Colonic mucosa (tissue), 4 donors: Measurements from ENCODE around the gene MEIOSIN. TPM values are rescaled to one million over a fixed set of nuclear protein-coding genes. Genes with fewer than 3 reads are reported as not detected.

Source experiments
- DNase-seq: peaks from one replicate; pipeline ENCODE4 v3.0.0-alpha.2; 2020
- H3K27ac ChIP-seq: fragments of 200-600 bp; one replicate; pipeline ENCODE4 v1.8.0; 2021
- H3K27me3 ChIP-seq: fragments of 200-600 bp; one replicate; pipeline ENCODE4 v1.8.0; 2021
- H3K36me3 ChIP-seq: fragments of 200-600 bp; one replicate; pipeline ENCODE4 v1.8.0; 2021
- H3K4me1 ChIP-seq: fragments of 200-600 bp; one replicate; pipeline ENCODE4 v1.8.0; 2021; ENCODE audit warnings: mild to moderate bottlenecking
- H3K4me3 ChIP-seq: fragments of 200-600 bp; one replicate; pipeline ENCODE4 v1.8.0; 2021
- H3K9ac ChIP-seq, 2 donors: one replicate each; pipeline ENCODE4 v1.7.0; 2013; ENCODE audit warnings: control low read depth in 2 of 2, low read depth in 2 of 2, low read length in 2 of 2
- H3K9me3 ChIP-seq: fragments of 200-600 bp; one replicate; pipeline ENCODE4 v1.8.0; 2021
- intact Hi-C: fragments of 100-400 bp; cut with DNase I; formaldehyde crosslinking; loops from one replicate; pipeline ENCODE4 v1.14.1; 2022
- total RNA-seq, 2 donors: library from RNA; stranded (reverse); fragmentation: NEBNext Ultra II Directional in 1 of 2; extraction: Animal tissue kit (Norgen Biotek cat#: 25700) in 1 of 2; gene quantifications; one replicate each; pipeline ENCODE4 v1.2.1, GENCODE V29; 2021
- TF ChIP-seq, protein P1 (sequence below): fragments of 200-600 bp; IDR thresholded peaks from one replicate; pipeline ENCODE4 v1.8.0; 2022; ENCODE audit warnings: antibody characterized with exemption, mild to moderate bottlenecking
- donor health status: healthy.
- donor health status: DM: no; HTN: no; CAD: no.
- donor health status: DM: no; HTN: no; CAD: no.

MEIOSIN gene
- total RNA-seq, 2 donors from 2014 or later, result not detected

DNA sequence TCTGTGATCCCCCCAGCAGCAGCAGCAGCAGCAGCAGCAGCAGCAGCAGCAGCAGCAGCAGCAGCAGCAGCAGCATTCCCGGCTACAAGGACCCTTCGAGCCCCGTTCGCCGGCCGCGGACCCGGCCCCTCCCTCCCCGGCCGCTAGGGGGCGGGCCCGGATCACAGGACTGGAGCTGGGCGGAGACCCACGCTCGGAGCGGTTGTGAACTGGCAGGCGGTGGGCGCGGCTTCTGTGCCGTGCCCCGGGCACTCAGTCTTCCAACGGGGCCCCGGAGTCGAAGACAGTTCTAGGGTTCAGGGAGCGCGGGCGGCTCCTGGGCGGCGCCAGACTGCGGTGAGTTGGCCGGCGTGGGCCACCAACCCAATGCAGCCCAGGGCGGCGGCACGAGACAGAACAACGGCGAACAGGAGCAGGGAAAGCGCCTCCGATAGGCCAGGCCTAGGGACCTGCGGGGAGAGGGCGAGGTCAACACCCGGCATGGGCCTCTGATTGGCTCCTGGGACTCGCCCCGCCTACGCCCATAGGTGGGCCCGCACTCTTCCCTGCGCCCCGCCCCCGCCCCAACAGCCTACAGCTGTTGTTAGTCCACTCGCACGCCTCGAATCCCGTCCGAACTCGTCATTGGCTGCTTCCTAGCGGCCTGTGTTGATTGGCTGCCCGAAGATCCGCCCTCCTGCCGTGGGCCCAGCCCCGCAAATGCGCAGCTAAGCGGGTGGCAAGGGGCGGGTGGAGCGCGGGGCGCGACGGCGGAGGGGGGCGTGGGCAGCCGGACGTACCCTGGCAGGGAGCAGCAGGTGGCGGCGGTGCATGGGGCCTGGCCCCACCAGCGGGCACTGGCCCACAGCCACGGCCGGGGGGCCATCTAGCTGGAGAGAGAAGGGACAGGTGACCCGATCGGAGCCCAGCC is 37.2 kb downstream of the MEIOSIN start:
- Histone ChIP-seq H3K9ac (peak overlapping the region; percentile 73 to 94), H3K36me3 (no peaks in the 10 kb centered on the region), H3K4me3 (peak overlapping the region; percentile 77), H3K9me3 (no peaks in the 10 kb centered on the region), H3K27me3 (no peaks in the 10 kb centered on the region), H3K4me1 (peaks cover 8% of the 10 kb centered on the region), H3K27ac (peak overlapping the region; percentile 97)
- TF ChIP-seq, protein P1, sequence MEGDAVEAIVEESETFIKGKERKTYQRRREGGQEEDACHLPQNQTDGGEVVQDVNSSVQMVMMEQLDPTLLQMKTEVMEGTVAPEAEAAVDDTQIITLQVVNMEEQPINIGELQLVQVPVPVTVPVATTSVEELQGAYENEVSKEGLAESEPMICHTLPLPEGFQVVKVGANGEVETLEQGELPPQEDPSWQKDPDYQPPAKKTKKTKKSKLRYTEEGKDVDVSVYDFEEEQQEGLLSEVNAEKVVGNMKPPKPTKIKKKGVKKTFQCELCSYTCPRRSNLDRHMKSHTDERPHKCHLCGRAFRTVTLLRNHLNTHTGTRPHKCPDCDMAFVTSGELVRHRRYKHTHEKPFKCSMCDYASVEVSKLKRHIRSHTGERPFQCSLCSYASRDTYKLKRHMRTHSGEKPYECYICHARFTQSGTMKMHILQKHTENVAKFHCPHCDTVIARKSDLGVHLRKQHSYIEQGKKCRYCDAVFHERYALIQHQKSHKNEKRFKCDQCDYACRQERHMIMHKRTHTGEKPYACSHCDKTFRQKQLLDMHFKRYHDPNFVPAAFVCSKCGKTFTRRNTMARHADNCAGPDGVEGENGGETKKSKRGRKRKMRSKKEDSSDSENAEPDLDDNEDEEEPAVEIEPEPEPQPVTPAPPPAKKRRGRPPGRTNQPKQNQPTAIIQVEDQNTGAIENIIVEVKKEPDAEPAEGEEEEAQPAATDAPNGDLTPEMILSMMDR, result peak; percentile 96
- DNase-seq, result peak; percentile 97
- intact Hi-C loops, result no loop called here

DNA sequence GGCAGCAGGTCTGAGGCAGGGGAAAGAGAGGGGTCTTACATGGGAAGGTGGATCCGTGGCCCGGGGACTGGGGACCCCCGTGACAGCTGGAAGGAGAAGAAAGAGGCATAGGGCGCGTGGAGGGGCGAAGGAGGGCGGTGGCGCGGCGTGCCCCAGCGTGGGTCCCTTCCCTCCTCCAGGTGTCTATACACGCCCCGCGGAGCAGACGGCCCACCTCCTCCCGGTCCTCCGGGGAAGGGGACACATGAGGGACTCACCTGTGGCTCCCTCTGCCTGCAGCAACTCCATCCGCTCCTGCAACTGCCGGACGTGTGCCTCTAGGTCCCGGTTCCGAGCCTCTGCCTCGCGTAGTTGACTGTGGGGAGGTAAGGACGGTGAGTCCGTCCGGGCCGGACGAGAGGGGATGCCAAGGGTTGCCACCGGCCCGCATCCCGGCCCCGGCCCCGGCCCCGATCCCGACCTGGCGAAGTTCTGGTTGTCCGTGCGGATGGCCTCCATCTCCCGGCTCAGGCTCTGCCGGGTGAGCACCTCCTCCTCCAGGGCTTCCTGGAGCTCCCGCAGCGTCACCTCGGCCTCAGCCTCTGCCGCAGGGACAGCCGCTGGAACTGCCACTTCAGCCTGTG is 38.2 kb downstream of the MEIOSIN start:
- TF ChIP-seq, protein P1, result no peak
- intact Hi-C loops, result no loop called here
- Histone ChIP-seq H3K36me3 (no peaks in the 10 kb centered on the region), H3K4me1 (peaks cover 2% of the 10 kb centered on the region), H3K9me3 (no peaks in the 10 kb centered on the region), H3K9ac (peak overlapping the region; percentile 73 to 75), H3K27me3 (no peaks in the 10 kb centered on the region), H3K27ac (no peak overlapping the region), H3K4me3 (no peak overlapping the region)
- DNase-seq, result peak; percentile 35

- Histone ChIP-seq H3K9me3 (no peaks in the 10 kb centered on the region), H3K27me3 (no peaks in the 10 kb centered on the region), H3K4me3 (no peak overlapping the region), H3K36me3 (no peaks in the 10 kb centered on the region), H3K4me1 (no peaks in the 10 kb centered on the region), H3K27ac (no peak overlapping the region), H3K9ac (peak overlapping the region; percentile 60 to 75)
- peak; percentile 25 for DNase-seq
- intact Hi-C loops, result no loop called here
- TF ChIP-seq, protein P1, result no peak
Measured at GRCh38 chr19:45772130-45772840, 39.0 kb downstream of the MEIOSIN start.

DNA sequence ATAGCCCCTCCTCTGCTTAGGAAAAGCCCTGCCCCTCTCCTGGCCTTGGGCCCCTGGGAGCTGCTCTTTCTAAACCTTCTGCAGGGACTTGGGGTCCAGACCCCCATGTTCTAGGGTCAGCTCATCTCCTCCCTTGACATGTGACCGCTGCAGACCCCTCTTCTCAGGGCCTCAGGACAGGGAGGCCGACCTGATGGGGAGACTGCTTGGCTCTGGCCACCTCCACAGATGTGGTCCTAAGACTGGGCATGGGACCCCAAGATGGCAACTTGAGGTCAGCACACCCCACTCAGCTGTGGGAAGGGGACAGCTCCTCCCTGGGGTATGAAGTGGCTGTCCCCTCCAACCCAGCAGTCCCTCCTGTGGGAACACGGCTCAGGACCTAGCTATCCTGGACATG is 39.7 kb downstream of the MEIOSIN start:
- no peaks in the 10 kb centered on the region for H3K36me3 ChIP-seq

DNA sequence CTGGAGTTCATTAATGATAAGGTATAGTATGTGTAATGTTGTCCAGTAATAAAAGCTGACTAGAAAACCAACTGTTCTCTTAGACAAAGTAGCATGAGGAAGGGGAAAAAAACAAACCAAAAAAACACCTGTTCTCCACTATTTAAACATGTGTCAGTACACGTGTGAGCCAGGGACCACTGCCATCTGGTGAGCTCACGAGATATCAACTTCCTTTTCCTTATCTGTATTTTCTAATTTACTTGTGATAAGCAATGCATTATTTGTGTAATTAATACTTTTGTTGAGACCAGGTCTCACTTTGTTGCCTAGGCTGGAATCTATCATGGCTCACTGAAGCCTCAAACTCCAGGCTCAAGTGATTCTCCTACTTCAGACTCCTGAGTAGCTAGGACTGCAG is 40.1 kb downstream of the MEIOSIN start:
- TF ChIP-seq, protein P1, result no peak
- no peak overlapping the region for H3K27ac ChIP-seq
- intact Hi-C loops, result no loop called here
- no peaks in the 10 kb centered on the region for H3K4me1 ChIP-seq
- no peak overlapping the region for H3K9ac ChIP-seq
- no peak for DNase-seq
- no peaks in the 10 kb centered on the region for H3K36me3 ChIP-seq
- H3K4me3 ChIP-seq, result no peak overlapping the region
- H3K9me3 ChIP-seq, result no peaks in the 10 kb centered on the region
- no peaks in the 10 kb centered on the region for H3K27me3 ChIP-seq

More for the DNA sequence above, 39.7 kb downstream of the MEIOSIN start:
- no peak overlapping the region for H3K4me3 ChIP-seq
- H3K27ac ChIP-seq, result no peak overlapping the region
- H3K9me3 ChIP-seq, result no peaks in the 10 kb centered on the region
- H3K9ac ChIP-seq, result peak overlapping the region in 1 of 2 donors; percentile 75
- intact Hi-C loops, result no loop called here
- no peaks in the 10 kb centered on the region for H3K27me3 ChIP-seq
- no peaks in the 10 kb centered on the region for H3K4me1 ChIP-seq
- TF ChIP-seq, protein P1, result no peak
- DNase-seq, result no peak
